GM20000 (cell line): ENCODE data around the gene BEX5.
"Not testable (repeated sequence)": the region's sequence is repeated elsewhere in the genome, so short reads cannot be mapped to it uniquely, and the experiment has no call there.

ENCODE experiments used
- DNase-seq: peaks from one replicate; pipeline ENCODE4 v3.0.0; 2012; ENCODE audit warnings: low spot score
- TF ChIP-seq, protein P1 (sequence below): IDR thresholded peaks from 2 replicates; pipeline ENCODE4 v1.5.1; 2012; ENCODE audit warnings: mild to moderate bottlenecking, control low read depth; ENCODE audit errors: extremely low read depth, missing control alignments

Gene BEX5

DNA sequence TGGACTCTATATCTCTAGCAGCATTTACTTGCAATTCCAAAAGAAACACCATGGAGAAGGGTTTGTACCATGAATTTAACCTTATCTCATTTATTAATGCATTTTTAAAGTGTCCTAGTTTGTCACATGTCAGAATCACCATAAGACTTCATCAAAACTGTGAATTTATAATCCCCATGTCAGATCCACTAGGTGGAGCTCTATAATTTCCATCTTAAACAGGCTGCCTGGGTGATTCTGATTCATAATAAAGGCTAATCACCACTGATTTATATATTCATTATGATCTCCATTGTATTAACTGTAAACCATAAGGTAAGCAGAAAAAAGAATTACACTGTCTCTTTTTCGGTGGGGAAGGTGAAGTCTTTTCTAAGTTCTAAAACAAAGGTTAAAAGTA lies 26.3 kb downstream of the BEX5 start:
- TF ChIP-seq, protein P1, sequence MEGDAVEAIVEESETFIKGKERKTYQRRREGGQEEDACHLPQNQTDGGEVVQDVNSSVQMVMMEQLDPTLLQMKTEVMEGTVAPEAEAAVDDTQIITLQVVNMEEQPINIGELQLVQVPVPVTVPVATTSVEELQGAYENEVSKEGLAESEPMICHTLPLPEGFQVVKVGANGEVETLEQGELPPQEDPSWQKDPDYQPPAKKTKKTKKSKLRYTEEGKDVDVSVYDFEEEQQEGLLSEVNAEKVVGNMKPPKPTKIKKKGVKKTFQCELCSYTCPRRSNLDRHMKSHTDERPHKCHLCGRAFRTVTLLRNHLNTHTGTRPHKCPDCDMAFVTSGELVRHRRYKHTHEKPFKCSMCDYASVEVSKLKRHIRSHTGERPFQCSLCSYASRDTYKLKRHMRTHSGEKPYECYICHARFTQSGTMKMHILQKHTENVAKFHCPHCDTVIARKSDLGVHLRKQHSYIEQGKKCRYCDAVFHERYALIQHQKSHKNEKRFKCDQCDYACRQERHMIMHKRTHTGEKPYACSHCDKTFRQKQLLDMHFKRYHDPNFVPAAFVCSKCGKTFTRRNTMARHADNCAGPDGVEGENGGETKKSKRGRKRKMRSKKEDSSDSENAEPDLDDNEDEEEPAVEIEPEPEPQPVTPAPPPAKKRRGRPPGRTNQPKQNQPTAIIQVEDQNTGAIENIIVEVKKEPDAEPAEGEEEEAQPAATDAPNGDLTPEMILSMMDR: peak; percentile 23
- no peak for DNase-seq

DNA sequence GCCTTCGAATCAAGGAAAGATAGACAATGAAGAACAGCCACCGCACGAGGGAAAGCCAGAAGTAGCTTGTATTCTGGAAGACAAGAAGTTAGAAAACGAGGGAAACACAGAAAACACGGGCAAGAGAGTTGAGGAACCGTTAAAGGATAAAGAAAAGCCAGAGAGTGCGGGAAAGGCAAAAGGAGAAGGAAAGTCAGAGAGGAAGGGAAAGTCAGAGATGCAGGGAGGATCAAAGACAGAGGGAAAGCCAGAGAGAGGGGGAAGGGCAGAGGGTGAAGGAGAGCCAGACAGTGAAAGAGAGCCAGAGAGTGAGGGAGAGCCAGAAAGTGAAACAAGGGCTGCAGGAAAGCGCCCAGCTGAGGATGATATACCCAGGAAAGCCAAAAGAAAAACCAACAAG lies 28.9 kb downstream of the BEX5 start:
- TF ChIP-seq, protein P1: no peak
- no peak for DNase-seq

- not testable (repeated sequence) for DNase-seq
Observed at GRCh38 chrX:102126080-102126818, 29.5 kb downstream of the BEX5 start.

- not testable (repeated sequence) for DNase-seq
Observed at GRCh38 chrX:102125436-102125835, 30.3 kb downstream of the BEX5 start, which contains the start of gene TCEAL2. Gene TCEAL2 (plus strand): TSS chrX:102125679. CDS start chrX:102126831, 1,152 bp downstream.

DNA sequence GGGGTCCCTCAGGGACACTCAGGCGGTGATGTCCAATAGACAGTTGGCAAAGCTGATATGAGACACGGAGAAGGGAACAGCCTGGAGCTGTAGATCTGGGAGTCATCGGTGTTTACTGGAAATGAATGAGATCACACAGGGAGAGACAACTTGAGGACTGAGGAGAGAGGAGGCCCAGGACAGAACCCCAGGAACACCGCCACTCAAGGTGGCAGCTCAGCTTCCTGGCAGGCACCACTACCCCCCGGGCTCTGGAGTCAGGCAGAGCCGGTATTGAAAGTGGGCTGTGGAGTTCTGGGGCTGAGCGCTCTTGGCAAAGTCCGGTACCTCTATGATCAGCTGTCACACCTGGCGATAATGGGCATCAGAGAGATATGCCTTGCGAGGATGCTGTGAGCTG lies 30.8 kb downstream of the BEX5 start:
- DNase-seq: not testable (repeated sequence)

GRCh38 chrX:102115748-102116147 lies 40.0 kb downstream of the BEX5 start:
- TF ChIP-seq, protein P1: no peak
- no peak for DNase-seq

DNA sequence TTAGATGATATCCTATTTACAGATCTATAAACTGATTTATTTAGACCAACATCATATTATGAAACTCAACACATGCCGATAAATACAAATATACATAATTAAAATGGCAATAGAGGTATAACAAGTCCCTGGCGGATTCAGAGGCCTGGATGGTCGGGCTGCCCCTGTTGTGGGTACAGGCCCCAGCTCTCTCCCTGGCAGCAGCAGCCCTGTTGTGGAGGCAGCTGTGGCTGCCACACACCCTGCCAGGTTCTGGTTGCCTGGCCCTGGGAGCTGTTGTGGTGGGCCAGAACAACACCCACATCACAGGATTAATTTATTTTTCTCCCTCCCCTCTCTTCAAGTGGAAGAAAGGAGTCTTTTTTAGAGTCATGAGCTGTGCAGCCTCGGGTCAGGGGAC lies 42.4 kb downstream of the BEX5 start:
- TF ChIP-seq, protein P1: no peak
- DNase-seq: no peak
